ENCODE data around the gene FUBP1.

GRCh38 chr1:77905603-77906002, 73.3 kb downstream of the FUBP1 start:
- TF ChIP-seq POLR2AphosphoS5 (IDR thresholded peaks at IDR 0.05; ENCODE audit: low read depth, low read length) = no peak
- TF ChIP-seq POLR2A (IDR thresholded peaks at IDR 0.05; ENCODE audit: borderline replicate concordance, extremely low read depth, insufficient read depth, insufficient read length) = no peak
- TF ChIP-seq, protein P1, sequence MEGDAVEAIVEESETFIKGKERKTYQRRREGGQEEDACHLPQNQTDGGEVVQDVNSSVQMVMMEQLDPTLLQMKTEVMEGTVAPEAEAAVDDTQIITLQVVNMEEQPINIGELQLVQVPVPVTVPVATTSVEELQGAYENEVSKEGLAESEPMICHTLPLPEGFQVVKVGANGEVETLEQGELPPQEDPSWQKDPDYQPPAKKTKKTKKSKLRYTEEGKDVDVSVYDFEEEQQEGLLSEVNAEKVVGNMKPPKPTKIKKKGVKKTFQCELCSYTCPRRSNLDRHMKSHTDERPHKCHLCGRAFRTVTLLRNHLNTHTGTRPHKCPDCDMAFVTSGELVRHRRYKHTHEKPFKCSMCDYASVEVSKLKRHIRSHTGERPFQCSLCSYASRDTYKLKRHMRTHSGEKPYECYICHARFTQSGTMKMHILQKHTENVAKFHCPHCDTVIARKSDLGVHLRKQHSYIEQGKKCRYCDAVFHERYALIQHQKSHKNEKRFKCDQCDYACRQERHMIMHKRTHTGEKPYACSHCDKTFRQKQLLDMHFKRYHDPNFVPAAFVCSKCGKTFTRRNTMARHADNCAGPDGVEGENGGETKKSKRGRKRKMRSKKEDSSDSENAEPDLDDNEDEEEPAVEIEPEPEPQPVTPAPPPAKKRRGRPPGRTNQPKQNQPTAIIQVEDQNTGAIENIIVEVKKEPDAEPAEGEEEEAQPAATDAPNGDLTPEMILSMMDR (IDR thresholded peaks at IDR 0.05 in 2 of 3, conservative IDR thresholded peaks at IDR 0.05 in 1 of 3; ENCODE audit: borderline replicate concordance in 1 of 3, insufficient read depth in 1 of 3, low read depth in 2 of 3, low read length in 2 of 3) = no peak
- TF ChIP-seq CEBPB (IDR thresholded peaks at IDR 0.05; ENCODE audit: low read depth) = no peak
- TF ChIP-seq ZNF274 (IDR thresholded peaks at IDR 0.05; ENCODE audit: low read depth, low read length) = no peak
- TF ChIP-seq EZH2 (IDR thresholded peaks at IDR 0.05) = no peak
- no peak for TF ChIP-seq RAD21 (IDR thresholded peaks at IDR 0.05; ENCODE audit: low read depth)
- TF ChIP-seq TCF7L2 (IDR thresholded peaks at IDR 0.05; ENCODE audit: borderline replicate concordance, extremely low read depth, insufficient read depth, insufficient read length) = no peak
- no peak for TF ChIP-seq ZBTB33 (IDR thresholded peaks at IDR 0.05; ENCODE audit: extremely low read depth, insufficient replicate concordance, low read length)
- TF ChIP-seq MAX (IDR thresholded peaks at IDR 0.05) = no peak
- no peak for TF ChIP-seq SRF (IDR thresholded peaks at IDR 0.05; ENCODE audit: low read depth)
- TF ChIP-seq ZFX (IDR thresholded peaks at IDR 0.05) = no peak
- TF ChIP-seq REST (IDR thresholded peaks at IDR 0.05; ENCODE audit: low read depth) = no peak
- TF ChIP-seq ELF1 (IDR thresholded peaks at IDR 0.05; ENCODE audit: borderline replicate concordance, low read depth) = no peak
